HepG2 (cell line): ENCODE results near the gene PDSS2. TPM values are rescaled to one million over a fixed set of nuclear protein-coding genes. Genes with fewer than 3 reads are reported as not detected.

ENCODE experiments used
- CHCHD3 ChIP-seq: sonication (generic); formaldehyde crosslinking; IDR thresholded peaks from 2 replicates; pipeline ENCODE4 v1.8.0; 2022; ENCODE audit warnings: mild to moderate bottlenecking, missing genetic modification reagents, moderate library complexity
- EHMT2 ChIP-seq: fragments of 200-600 bp; sonication (generic); IDR thresholded peaks from 2 replicates; pipeline ENCODE4 v1.7.0; 2017; ENCODE audit warnings: antibody characterized with exemption, low read depth, low read length, borderline replicate concordance
- FOXO4 ChIP-seq: sonication (generic); formaldehyde crosslinking; conservative IDR thresholded peaks from 2 replicates; pipeline ENCODE4 v1.8.1; 2023; ENCODE audit warnings: missing genetic modification reagents
- MAFF ChIP-seq: IDR thresholded peaks from 2 replicates; pipeline ENCODE4 v1.6.1; 2011; ENCODE audit warnings: low read depth, low read length, improper control_type of control experiment
- PHB2 ChIP-seq: fragments of 450-650 bp; IDR thresholded peaks from 2 replicates; pipeline ENCODE4 v1.6.1; 2018; ENCODE audit not compliant: partially characterized antibody
- SMYD3 ChIP-seq: sonication (generic); formaldehyde crosslinking; IDR thresholded peaks from 2 replicates; pipeline ENCODE4 v1.8.1; 2023; ENCODE audit warnings: mild to moderate bottlenecking, missing genetic modification reagents
- TAF1 ChIP-seq: sonication (generic); formaldehyde crosslinking; IDR thresholded peaks from 2 replicates; pipeline ENCODE4 v1.4.0; 2020; ENCODE audit warnings: missing genetic modification reagents
- ZBTB3 ChIP-seq: sonication (generic); formaldehyde crosslinking; IDR thresholded peaks from 2 replicates; pipeline ENCODE4 v1.4.0; 2020; ENCODE audit warnings: low read depth, mild to moderate bottlenecking, moderate library complexity, missing genetic modification reagents, borderline replicate concordance
- ZBTB37 ChIP-seq: sonication (generic); formaldehyde crosslinking; IDR thresholded peaks from 2 replicates; pipeline ENCODE4 v1.4.0; 2020; ENCODE audit warnings: mild to moderate bottlenecking, missing genetic modification reagents
- ZFYVE20 ChIP-seq: sonication (generic); formaldehyde crosslinking; IDR thresholded peaks from 2 replicates; pipeline ENCODE4 v1.8.0; 2023; ENCODE audit warnings: low read depth, mild to moderate bottlenecking, moderate library complexity, missing genetic modification reagents, borderline replicate concordance
- ZNF205 ChIP-seq: IDR thresholded peaks from 2 replicates; pipeline ENCODE4 v1.6.1; 2018; ENCODE audit warnings: missing biosample characterization, missing genetic modification reagents
- ZNF513 ChIP-seq: sonication (generic); formaldehyde crosslinking; conservative IDR thresholded peaks from 2 replicates; pipeline ENCODE4 v1.5.0; 2020; ENCODE audit warnings: missing genetic modification reagents
- ZNF772 ChIP-seq: sonication (generic); formaldehyde crosslinking; IDR thresholded peaks from 2 replicates; pipeline ENCODE4 v1.5.0; 2020; ENCODE audit warnings: mild to moderate bottlenecking, missing genetic modification reagents
- polyA plus RNA-seq, 8 experiments: library from polyadenylated mRNA; depleted of rRNA in 3 of 8; stranded (reverse) in 7 of 8; unstranded in 1 of 8; fragments of >200 nt; fragmentation: Illumina TruSeq in 4 of 8; extraction: Trizol in 4 of 8; gene quantifications; 2 replicates each; pipeline versions ENCODE4 v1.2.1 to v1.2.3, GENCODE V29; 2011 to 2016; ENCODE audit warnings: low read depth in 4 of 8, missing spikeins in 1 of 8, mixed read lengths in 1 of 8; ENCODE audit not compliant: insufficient read depth in 1 of 8
- total RNA-seq, 5 experiments: library from RNA; depleted of rRNA; stranded (reverse); fragments of >200 nt; fragmentation: Illumina TruSeq; extraction: Trizol; gene quantifications; 2 replicates each; pipeline ENCODE4 v1.2.3, GENCODE V29; 2016; ENCODE audit warnings: low read depth in 1 of 5
- TF ChIP-seq, protein P1 (sequence below): sonication (generic); formaldehyde crosslinking; conservative IDR thresholded peaks from 2 replicates; pipeline ENCODE4 v1.4.0; 2020; ENCODE audit warnings: missing genetic modification reagents
- TF ChIP-seq, protein P2 (sequence below): sonication (generic); formaldehyde crosslinking; IDR thresholded peaks from 2 replicates; pipeline ENCODE4 v1.5.0; 2020; ENCODE audit warnings: mild to moderate bottlenecking, missing genetic modification reagents
- TF ChIP-seq, protein P3 (sequence below): sonication (generic); formaldehyde crosslinking; IDR thresholded peaks from 2 replicates; pipeline ENCODE4 v1.8.1; 2023; ENCODE audit warnings: mild to moderate bottlenecking, inconsistent platforms, moderate library complexity, missing genetic modification reagents, borderline replicate concordance

PDSS2 gene
- total and polyA plus RNA-seq, 2 of the 13 experiments (the other 11 are each of a cell fraction or from before 2014, with no cell fraction given) = 16.2 to 17.0 TPM

DNA sequence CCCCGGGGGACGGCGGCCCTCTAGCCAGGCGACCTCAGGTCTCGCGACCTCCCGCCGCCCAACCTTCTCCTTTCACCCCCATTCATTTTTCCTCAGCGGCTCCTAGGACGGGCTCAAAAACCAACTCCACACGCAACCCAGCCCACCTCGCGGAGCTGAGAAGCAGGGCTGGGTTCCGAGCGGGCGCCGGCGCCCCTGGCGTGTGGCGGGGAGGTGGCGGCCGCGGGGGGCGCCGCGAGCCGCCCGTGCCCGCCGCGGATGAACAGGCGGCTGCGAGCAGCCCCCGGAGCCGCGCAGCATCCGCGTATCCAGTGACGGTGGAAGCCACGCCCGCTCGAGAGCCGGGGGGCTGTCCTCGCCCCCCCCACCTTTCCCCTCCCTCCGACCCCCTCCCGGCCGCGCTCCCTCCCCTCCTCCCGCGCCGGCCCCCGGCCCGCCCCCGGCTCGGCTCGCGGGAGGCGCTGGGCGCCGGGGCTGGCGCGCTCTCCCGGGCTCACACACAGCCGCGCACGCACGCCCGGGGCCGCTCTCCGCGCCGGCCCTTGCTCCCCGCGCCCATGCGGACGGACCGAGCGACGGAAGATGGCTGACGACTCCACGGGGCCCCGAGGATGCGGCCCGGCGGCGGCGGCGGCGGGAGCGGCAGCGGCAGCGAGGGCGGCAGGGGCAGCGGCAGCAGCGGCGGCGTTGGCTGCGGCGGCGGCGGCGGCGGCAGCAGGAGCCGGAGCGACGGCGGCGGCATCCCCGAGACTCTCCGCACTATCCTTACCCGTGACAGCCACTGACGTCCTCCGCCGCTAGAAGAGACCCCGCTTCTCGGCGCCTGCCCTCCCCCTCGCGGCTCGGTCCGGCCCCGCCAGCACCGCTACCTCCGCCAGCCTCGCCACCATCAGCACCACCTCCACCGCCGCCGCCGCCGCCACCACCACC, 30.5 kb upstream of the PDSS2 start, which contains the start of gene SOBP (continued):
- TF ChIP-seq ZBTB37 (CRISPR knock-in tag) = no peak
- no peak for TF ChIP-seq ZBTB3 (CRISPR knock-in tag)
- no peak for TF ChIP-seq PHB2
- TF ChIP-seq ZNF513 (CRISPR knock-in tag) = no peak
- TF ChIP-seq CHCHD3 (CRISPR knock-in tag) = 0 out of 2 replicates have a peak, but pooled peaks have one; percentile 34
- TF ChIP-seq SMYD3 (CRISPR knock-in tag) = no peak
- TF ChIP-seq MAFF = no peak
- TF ChIP-seq TAF1 (CRISPR knock-in tag) = peak; percentile 2
- TF ChIP-seq, protein P1, sequence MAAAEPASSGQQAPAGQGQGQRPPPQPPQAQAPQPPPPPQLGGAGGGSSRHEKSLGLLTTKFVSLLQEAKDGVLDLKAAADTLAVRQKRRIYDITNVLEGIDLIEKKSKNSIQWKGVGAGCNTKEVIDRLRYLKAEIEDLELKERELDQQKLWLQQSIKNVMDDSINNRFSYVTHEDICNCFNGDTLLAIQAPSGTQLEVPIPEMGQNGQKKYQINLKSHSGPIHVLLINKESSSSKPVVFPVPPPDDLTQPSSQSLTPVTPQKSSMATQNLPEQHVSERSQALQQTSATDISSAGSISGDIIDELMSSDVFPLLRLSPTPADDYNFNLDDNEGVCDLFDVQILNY (CRISPR knock-in tag) = no peak
- no peak for TF ChIP-seq ZNF205
- TF ChIP-seq ZNF772 (CRISPR knock-in tag) = no peak
- TF ChIP-seq, protein P2, sequence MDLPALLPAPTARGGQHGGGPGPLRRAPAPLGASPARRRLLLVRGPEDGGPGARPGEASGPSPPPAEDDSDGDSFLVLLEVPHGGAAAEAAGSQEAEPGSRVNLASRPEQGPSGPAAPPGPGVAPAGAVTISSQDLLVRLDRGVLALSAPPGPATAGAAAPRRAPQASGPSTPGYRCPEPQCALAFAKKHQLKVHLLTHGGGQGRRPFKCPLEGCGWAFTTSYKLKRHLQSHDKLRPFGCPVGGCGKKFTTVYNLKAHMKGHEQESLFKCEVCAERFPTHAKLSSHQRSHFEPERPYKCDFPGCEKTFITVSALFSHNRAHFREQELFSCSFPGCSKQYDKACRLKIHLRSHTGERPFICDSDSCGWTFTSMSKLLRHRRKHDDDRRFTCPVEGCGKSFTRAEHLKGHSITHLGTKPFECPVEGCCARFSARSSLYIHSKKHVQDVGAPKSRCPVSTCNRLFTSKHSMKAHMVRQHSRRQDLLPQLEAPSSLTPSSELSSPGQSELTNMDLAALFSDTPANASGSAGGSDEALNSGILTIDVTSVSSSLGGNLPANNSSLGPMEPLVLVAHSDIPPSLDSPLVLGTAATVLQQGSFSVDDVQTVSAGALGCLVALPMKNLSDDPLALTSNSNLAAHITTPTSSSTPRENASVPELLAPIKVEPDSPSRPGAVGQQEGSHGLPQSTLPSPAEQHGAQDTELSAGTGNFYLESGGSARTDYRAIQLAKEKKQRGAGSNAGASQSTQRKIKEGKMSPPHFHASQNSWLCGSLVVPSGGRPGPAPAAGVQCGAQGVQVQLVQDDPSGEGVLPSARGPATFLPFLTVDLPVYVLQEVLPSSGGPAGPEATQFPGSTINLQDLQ = no peak
- no peak for TF ChIP-seq EHMT2
- 0 out of 2 replicates have a peak, but pooled peaks have one; percentile 27 for TF ChIP-seq FOXO4
- TF ChIP-seq, protein P3, sequence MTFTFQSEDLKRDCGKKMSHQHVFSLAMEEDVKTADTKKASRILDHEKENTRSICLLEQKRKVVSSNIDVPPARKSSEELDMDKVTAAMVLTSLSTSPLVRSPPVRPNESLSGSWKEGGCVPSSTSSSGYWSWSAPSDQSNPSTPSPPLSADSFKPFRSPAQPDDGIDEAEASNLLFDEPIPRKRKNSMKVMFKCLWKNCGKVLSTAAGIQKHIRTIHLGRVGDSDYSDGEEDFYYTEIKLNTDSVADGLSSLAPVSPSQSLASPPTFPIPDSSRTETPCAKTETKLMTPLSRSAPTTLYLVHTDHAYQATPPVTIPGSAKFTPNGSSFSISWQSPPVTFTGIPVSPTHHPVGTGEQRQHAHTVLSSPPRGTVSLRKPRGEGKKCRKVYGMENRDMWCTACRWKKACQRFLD (CRISPR knock-in tag) = no peak
- TF ChIP-seq ZFYVE20 (CRISPR knock-in tag) = no peak
